Hepatocyte (in vitro differentiated cells): ENCODE measurements around the gene G6PC2. TPM values are rescaled to one million over a fixed set of nuclear protein-coding genes. Genes with fewer than 3 reads are reported as not detected.

Source experiments
- DNase-seq: peaks from one replicate; pipeline ENCODE4 v3.0.0-alpha.2; 2016; ENCODE audit warnings: low spot score
- H2AFZ ChIP-seq: fragments of 200-600 bp; sonication (generic); 2 replicates; pipeline ENCODE4 v1.6.0; 2016; ENCODE audit warnings: antibody characterized with exemption, mild to moderate bottlenecking
- H3K27ac ChIP-seq: fragments of 200-600 bp; sonication (generic); 2 replicates; pipeline ENCODE4 v1.5.1; 2016; ENCODE audit warnings: mild to moderate bottlenecking
- H3K27me3 ChIP-seq: fragments of 200-600 bp; sonication (generic); 2 replicates; pipeline ENCODE4 v1.6.1; 2016
- H3K36me3 ChIP-seq: fragments of 200-600 bp; sonication (generic); replicated peaks from 2 replicates; pipeline ENCODE4 v1.5.1; 2016; ENCODE audit warnings: low read depth; ENCODE audit not compliant: insufficient read depth
- H3K4me1 ChIP-seq: fragments of 200-600 bp; sonication (generic); 2 replicates; pipeline ENCODE4 v1.5.1; 2016; ENCODE audit warnings: mild to moderate bottlenecking, moderate library complexity; ENCODE audit not compliant: insufficient read depth
- H3K4me2 ChIP-seq: fragments of 200-600 bp; sonication (generic); 2 replicates; pipeline ENCODE4 v1.6.0; 2016
- H3K4me3 ChIP-seq: fragments of 200-600 bp; sonication (generic); 2 replicates; pipeline ENCODE4 v1.5.1; 2016; ENCODE audit warnings: mild to moderate bottlenecking
- H3K79me2 ChIP-seq: fragments of 200-600 bp; sonication (generic); 2 replicates; pipeline ENCODE4 v1.6.0; 2017; ENCODE audit warnings: mild to moderate bottlenecking
- H3K9me2 ChIP-seq: fragments of 200-600 bp; sonication (generic); replicated peaks from 2 replicates; pipeline ENCODE4 v1.6.0; 2017; ENCODE audit warnings: mild to moderate bottlenecking; ENCODE audit not compliant: insufficient read depth
- H3K9me3 ChIP-seq: fragments of 200-600 bp; sonication (generic); 2 replicates; pipeline ENCODE4 v1.5.1; 2016; ENCODE audit warnings: low read depth, mild to moderate bottlenecking
- H4K20me1 ChIP-seq: fragments of 200-600 bp; sonication (generic); 2 replicates; pipeline ENCODE4 v1.6.0; 2016; ENCODE audit warnings: mild to moderate bottlenecking; ENCODE audit not compliant: insufficient read depth, poor library complexity, severe bottlenecking
- CTCF ChIP-seq: fragments of 200-600 bp; sonication (generic); IDR thresholded peaks from 2 replicates; pipeline ENCODE4 v1.5.1; 2016; ENCODE audit warnings: antibody characterized with exemption, mild to moderate bottlenecking; ENCODE audit not compliant: poor library complexity
- EZH2 ChIP-seq: fragments of 200-600 bp; sonication (generic); IDR thresholded peaks from 2 replicates; pipeline ENCODE4 v1.6.1; 2016; ENCODE audit warnings: antibody characterized with exemption, mild to moderate bottlenecking, borderline replicate concordance
- EZH2phosphoT487 ChIP-seq: fragments of 200-600 bp; sonication (generic); IDR thresholded peaks from one replicate; pipeline ENCODE4 v1.6.1; 2018; ENCODE audit warnings: antibody characterized with exemption, mild to moderate bottlenecking, low read depth, moderate library complexity; ENCODE audit not compliant: unreplicated experiment, severe bottlenecking
- WGBS: methylation state at CpG from one replicate; pipeline ENCODE4 v1.1.6; 2016; ENCODE audit warnings: low lambda C conversion rate; ENCODE audit errors: missing lambda C conversion rate; 5-methylcytosine and 5-hydroxymethylcytosine counted together
- polyA plus RNA-seq: library from polyadenylated mRNA; unstranded; fragments of >200 nt; fragmentation: Nextera tagmentation; extraction: Ambion mirVana; gene quantifications from 2 replicates; pipeline ENCODE4 v1.2.1, GENCODE V29; 2016
- total RNA-seq: library from RNA; depleted of rRNA; stranded (reverse); fragments of >200 nt; gene quantifications from 2 replicates; pipeline ENCODE4 v1.2.3, GENCODE V29; 2014

Gene G6PC2
- total and polyA plus RNA-seq, 2 experiments from 2014 or later, result not detected

DNA sequence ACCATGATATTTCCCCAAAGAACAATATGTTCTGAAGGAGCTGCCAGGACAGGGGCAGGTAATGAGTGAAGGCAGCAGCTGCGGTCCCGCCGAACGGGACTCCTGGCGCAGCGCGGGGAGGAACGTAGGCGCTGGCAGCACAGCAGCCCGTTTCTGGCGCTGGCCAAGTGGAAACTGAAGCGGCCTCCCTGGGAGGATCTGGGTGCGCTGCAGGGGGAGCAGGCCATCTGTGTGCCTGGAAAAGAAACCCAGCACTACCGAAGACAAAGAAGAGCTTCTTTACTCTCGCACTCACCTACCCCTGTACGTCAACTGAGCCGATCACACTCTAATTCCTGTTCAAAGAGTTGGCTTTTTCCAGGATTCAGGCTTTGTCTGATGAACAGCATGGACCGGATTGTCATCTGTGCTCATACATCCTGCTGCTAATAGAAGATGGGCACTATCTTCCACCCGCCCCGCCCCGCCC is 11.8 kb downstream of the G6PC2 start:
- H3K36me3 ChIP-seq, result no peaks in the 10 kb centered on the region
- H3K9me2 ChIP-seq, result no peaks in the 10 kb centered on the region
- peaks cover 13% of the 10 kb centered on the region for H3K27me3 ChIP-seq
- peak; percentile 21 for DNase-seq
- H3K9me3 ChIP-seq, result no peaks in the 10 kb centered on the region
- H3K27ac ChIP-seq, result no peak overlapping the region
- peak overlapping the region; percentile 70 for H3K4me2 ChIP-seq
- TF ChIP-seq EZH2phosphoT487, result no peak
- no peaks in the 10 kb centered on the region for H4K20me1 ChIP-seq
- H2AFZ ChIP-seq, result peak overlapping the region; percentile 21
- 40% methylated on average over 21 of the region's 21 CpGs for WGBS
- no peaks in the 10 kb centered on the region for H3K4me1 ChIP-seq
- H3K79me2 ChIP-seq, result no peaks in the 10 kb centered on the region
- H3K4me3 ChIP-seq, result no peak overlapping the region

DNA sequence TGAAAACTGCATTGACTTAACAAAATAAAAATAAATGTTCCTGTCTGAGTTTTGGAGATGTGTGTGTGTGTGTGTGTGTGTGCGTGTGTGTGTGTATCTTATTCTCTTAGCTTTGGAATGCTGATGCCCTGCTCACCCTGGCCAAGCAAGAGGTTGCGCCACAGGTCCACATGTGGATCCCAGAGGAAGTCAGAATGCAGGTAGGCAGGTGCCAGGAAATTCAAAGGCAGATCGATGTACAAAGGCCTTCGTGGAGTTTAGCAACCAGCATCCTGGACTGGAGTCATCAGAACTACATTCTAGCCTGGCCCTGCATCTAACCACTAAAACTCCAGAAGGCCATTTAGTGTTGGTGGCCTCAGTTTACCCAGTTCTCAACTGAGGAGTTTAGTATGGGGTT is 12.4 kb downstream of the G6PC2 start:
- no peaks in the 10 kb centered on the region for H4K20me1 ChIP-seq
- H3K79me2 ChIP-seq, result no peaks in the 10 kb centered on the region
- H3K36me3 ChIP-seq, result no peaks in the 10 kb centered on the region
- TF ChIP-seq CTCF, result no peak
- no peak for TF ChIP-seq EZH2
- no peak for TF ChIP-seq EZH2phosphoT487
- peaks cover 13% of the 10 kb centered on the region for H3K27me3 ChIP-seq
- H3K9me2 ChIP-seq, result no peaks in the 10 kb centered on the region
- no peak overlapping the region for H3K27ac ChIP-seq
- 95% methylated on average over 4 of the region's 4 CpGs for WGBS
- no peak overlapping the region for H3K4me2 ChIP-seq
- H3K9me3 ChIP-seq, result no peaks in the 10 kb centered on the region
- no peak overlapping the region for H2AFZ ChIP-seq
- H3K4me3 ChIP-seq, result no peak overlapping the region
- no peak for DNase-seq
- no peaks in the 10 kb centered on the region for H3K4me1 ChIP-seq

- no peaks in the 10 kb centered on the region for H3K36me3 ChIP-seq
Observed at GRCh38 chr2:168915441-168916330, 14.6 kb downstream of the G6PC2 start.

More at GRCh38 chr2:168915441-168916330, 14.6 kb downstream of the G6PC2 start:
- Histone ChIP-seq H3K4me2 (no peak overlapping the region), H3K79me2 (no peaks in the 10 kb centered on the region), H3K27ac (no peak overlapping the region), H2AFZ (no peak overlapping the region), H3K9me2 (no peaks in the 10 kb centered on the region), H3K4me3 (no peak overlapping the region), H3K27me3 (peaks cover 13% of the 10 kb centered on the region), H4K20me1 (no peaks in the 10 kb centered on the region), H3K9me3 (no peaks in the 10 kb centered on the region), H3K4me1 (no peaks in the 10 kb centered on the region)
- WGBS, result 90% methylated on average over 3 of the region's 3 CpGs
- TF ChIP-seq CTCF (no peak), EZH2 (no peak), EZH2phosphoT487 (no peak)
- DNase-seq, result no peak
